OCI-LY7 (cell line): ENCODE measurements around the gene DOCK7.

ENCODE experiments used
- CTCF ChIP-seq: fragments of 200-600 bp; sonication (generic); conservative IDR thresholded peaks from 2 replicates; pipeline ENCODE4 v1.5.1; 2014; ENCODE audit warnings: mild to moderate bottlenecking, antibody characterized with exemption, low read length, moderate library complexity, mixed read lengths
- EZH2phosphoT487 ChIP-seq: fragments of 200-600 bp; sonication (generic); IDR thresholded peaks from 2 replicates; pipeline ENCODE4 v1.6.1; 2018; ENCODE audit warnings: low read depth, borderline replicate concordance, mild to moderate bottlenecking, mixed run types, antibody characterized with exemption, low read length, moderate library complexity, mixed read lengths

GRCh38 chr1:62590255-62590969 is 97.8 kb downstream of the DOCK7 start:
- TF ChIP-seq CTCF (no peak), EZH2phosphoT487 (no peak)
